ENCODE results near the gene DUOXA1. TPM values are rescaled to one million over a fixed set of nuclear protein-coding genes. Genes with fewer than 3 reads are reported as not detected.

DUOXA1 gene
- total RNA-seq, 4 donors from 2014 or later = not detected

DNA sequence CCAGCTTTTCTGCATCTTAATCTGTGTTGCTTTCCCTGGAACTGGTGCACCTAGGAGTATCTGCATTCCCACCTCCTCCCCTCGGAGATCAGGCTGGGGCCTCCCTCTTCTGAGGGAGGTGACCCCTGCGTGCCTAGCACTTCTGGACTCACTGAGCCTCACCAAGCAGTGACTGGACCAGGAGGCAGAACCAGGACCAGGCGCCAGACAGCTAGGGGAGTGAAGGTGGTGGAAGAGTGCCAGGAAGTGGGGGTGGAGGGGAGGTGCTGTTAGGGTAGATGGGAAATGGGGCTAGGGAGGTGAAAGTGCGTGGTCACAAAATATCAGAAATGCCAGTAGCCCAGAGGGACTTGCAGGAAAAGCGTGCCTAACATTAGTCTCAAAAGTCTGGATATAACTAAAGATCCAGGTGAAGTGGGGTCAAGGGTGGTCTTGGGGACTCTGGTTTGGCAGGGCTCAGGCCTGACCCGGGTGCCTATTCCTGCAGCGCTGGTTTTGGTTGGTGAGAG is 14.3 kb downstream of the DUOXA1 start:
- ATAC-seq (no peak), DNase-seq (no peak)
- Histone ChIP-seq H3K27me3 (peaks cover 66 to 70% (median 69%) of the 10 kb centered on the region in 3 donors), H3K4me3 (no peak overlapping the region), H3K27ac (no peak overlapping the region), H3K9me3 (no peaks in the 10 kb centered on the region), H3K36me3 (no peaks in the 10 kb centered on the region), H3K4me1 (peaks cover 7 to 15% of the 10 kb centered on the region in 2 donors)
- intact Hi-C loops (cut with DNase I; ENCODE audit: low total_unique reads) = no loop called here
- TF ChIP-seq POLR2A (IDR thresholded peaks at IDR 0.05) = no peak
- no peak for TF ChIP-seq CTCF (IDR thresholded peaks at IDR 0.05 in 4 of 5, conservative IDR thresholded peaks at IDR 0.05 in 1 of 5)
- in situ Hi-C loops (cut with MboI; ENCODE audit: low sequenced_read_pairs in 4 of 4) = no loop called here

GRCh38 chr15:45114751-45115085 is 15.0 kb downstream of the DUOXA1 start:
- no peak overlapping the region for H3K4me3 ChIP-seq
- no peaks in the 10 kb centered on the region for H3K9me3 ChIP-seq
- H3K36me3 ChIP-seq = no peaks in the 10 kb centered on the region
- intact Hi-C loops (cut with DNase I; ENCODE audit: low total_unique reads) (no loop called here), in situ Hi-C loops (cut with MboI; ENCODE audit: low sequenced_read_pairs in 4 of 4) (no loop called here)
- no peak for TF ChIP-seq CTCF (IDR thresholded peaks at IDR 0.05 in 4 of 5, conservative IDR thresholded peaks at IDR 0.05 in 1 of 5)
- H3K27ac ChIP-seq = no peak overlapping the region
- DNase-seq (no peak), ATAC-seq (no peak)
- H3K27me3 ChIP-seq = peaks cover 73 to 76% (median 75%) of the 10 kb centered on the region in 3 donors
- H3K4me1 ChIP-seq = peaks cover 7 to 15% of the 10 kb centered on the region in 2 donors

GRCh38 chr15:45114076-45114750 is 15.5 kb downstream of the DUOXA1 start, which contains the start of the genes DUOX2 and DUOXA2:
Gene DUOX2, minus strand, starts transcription at chr15:45114172. Its CDS starts 761 bp downstream, at chr15:45113411.
Gene DUOXA2, plus strand, starts transcription at chr15:45114326. Its CDS starts 280 bp downstream, at chr15:45114606.
- ATAC-seq (no peak), DNase-seq (no peak)
- H3K4me3 ChIP-seq = peak within 1 kb of the TSS in 1 of 4 donors; percentile 17
- in situ Hi-C loops (cut with MboI; ENCODE audit: low sequenced_read_pairs in 4 of 4) = no loop called here
- TF ChIP-seq CTCF (IDR thresholded peaks at IDR 0.05 in 4 of 5, conservative IDR thresholded peaks at IDR 0.05 in 1 of 5) (no peak), POLR2A (IDR thresholded peaks at IDR 0.05) (no peak)
- no peaks in the 10 kb centered on the region for H3K9me3 ChIP-seq
- H3K36me3 ChIP-seq = no peaks in the 10 kb centered on the region
- intact Hi-C loops (cut with DNase I; ENCODE audit: low total_unique reads) = no loop called here
- H3K27ac ChIP-seq = no peak within 1 kb of the TSS
- H3K27me3 ChIP-seq = peaks cover 78 to 81% (median 80%) of the 10 kb centered on the region in 3 donors
- H3K4me1 ChIP-seq = peaks cover 7 to 15% of the 10 kb centered on the region in 2 donors

DNA sequence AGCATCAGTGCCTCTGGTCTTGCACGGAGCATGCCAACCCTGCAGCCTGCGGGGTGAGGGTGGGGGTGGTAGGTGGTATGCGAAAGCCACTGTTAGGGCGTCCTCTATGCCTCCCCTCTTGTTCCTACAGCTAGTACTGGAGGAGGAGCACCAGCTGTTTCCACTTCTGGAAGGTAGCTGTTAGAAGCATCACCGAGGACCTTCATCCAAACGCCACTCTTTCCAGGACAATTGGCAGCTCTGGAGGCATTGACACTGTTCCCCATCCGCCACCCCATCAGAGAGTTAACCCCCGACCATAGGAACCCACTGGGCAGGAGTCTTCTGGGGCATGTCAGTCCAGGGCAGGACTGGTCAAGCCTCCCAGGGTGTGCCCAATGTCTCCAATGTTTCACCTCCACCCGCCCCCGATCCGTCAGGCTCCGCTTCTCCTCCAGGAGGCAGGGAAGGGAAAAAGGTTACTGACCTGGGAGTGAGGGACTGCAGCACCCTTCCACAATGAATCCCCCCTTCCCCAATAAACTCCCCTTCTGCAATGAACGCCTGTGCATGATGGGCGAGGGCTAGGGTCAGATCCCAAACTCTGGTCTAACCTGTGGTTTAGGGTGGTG is 16.2 kb downstream of the DUOXA1 start:
- Histone ChIP-seq H3K4me3 (no peak overlapping the region), H3K27me3 (peaks cover 81 to 86% (median 85%) of the 10 kb centered on the region in 3 donors), H3K9me3 (no peaks in the 10 kb centered on the region), H3K4me1 (peaks cover 7 to 15% of the 10 kb centered on the region in 2 donors), H3K27ac (no peak overlapping the region), H3K36me3 (no peaks in the 10 kb centered on the region)
- TF ChIP-seq POLR2A (IDR thresholded peaks at IDR 0.05) (no peak), CTCF (IDR thresholded peaks at IDR 0.05 in 4 of 5, conservative IDR thresholded peaks at IDR 0.05 in 1 of 5) (no peak)
- intact Hi-C loops (cut with DNase I; ENCODE audit: low total_unique reads) = no loop called here
- DNase-seq (no peak), ATAC-seq (no peak)
- in situ Hi-C loops (cut with MboI; ENCODE audit: low sequenced_read_pairs in 4 of 4) = no loop called here
